Measurements from ENCODE around the gene RSPH6A.

- TF ChIP-seq CTCF (IDR thresholded peaks at IDR 0.05; ENCODE audit: poor library complexity) (no peak), EZH2phosphoT487 (IDR thresholded peaks at IDR 0.05; ENCODE audit: low read depth, severe bottlenecking, unreplicated experiment) (no peak)
Measured at GRCh38 chr19:45790942-45791341, 24.2 kb downstream of the RSPH6A start.

All from hepatocyte (in vitro differentiated cells).